H54 (cell line): Measurements from ENCODE around the gene ELAC2.
"Not testable (repeated sequence)": the region's sequence is repeated elsewhere in the genome, so short reads cannot be mapped to it uniquely, and the experiment has no call there.

Source experiments
- DNase-seq: peaks from one replicate; pipeline ENCODE4 v3.0.0; 2011; ENCODE audit warnings: low spot score, mixed read lengths; ENCODE audit not compliant: insufficient read length
- FAIRE-seq: peaks from 3 replicates; lab custom pipeline; 2011; peaks lifted over from hg19 to GRCh38; lab: Jason Lieb, UNC
- POLR2A ChIP-seq: IDR thresholded peaks from 2 replicates; pipeline ENCODE4 v1.6.1; 2011; ENCODE audit warnings: low read depth, mild to moderate bottlenecking, low read length

The ELAC2 gene

DNA sequence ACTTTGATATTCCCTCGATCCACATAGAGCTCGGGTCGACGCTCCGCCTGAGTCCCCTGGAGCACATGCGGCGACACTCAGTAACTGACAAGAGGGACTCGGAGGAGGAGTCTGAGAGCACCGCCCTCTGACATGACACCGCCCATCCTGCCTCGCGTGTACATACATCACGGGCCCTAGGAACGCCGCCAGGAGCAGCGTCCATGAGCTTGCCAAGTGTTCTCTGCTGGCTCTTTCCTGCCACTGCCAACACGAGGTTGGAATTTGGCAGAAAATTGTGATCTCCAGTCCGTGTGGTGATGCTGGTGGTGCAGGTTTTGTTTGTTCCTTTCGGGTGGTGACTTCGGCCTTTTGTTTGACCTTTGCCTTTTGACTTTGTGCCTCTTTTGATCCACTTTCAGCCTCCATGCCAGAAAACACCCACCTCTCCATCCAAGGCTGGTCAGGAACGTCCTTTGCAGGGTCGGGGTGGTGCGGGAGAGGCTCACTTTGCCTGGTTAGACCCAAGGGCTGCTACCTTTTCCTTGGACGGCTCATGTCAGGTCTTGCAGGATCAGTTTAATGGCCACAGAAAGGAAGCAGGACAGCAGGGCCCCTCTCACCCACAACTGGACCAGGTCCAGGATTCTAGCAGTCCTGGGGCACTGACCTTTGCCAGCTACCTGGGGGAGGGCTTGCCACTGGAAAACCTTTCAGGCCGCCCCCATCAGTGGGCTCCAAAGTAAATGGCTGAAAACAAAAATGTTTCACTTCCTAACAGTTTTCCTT is 27.6 kb downstream of the ELAC2 start:
- TF ChIP-seq POLR2A, result no peak
- DNase-seq (no peak), FAIRE-seq (no peak)

DNA sequence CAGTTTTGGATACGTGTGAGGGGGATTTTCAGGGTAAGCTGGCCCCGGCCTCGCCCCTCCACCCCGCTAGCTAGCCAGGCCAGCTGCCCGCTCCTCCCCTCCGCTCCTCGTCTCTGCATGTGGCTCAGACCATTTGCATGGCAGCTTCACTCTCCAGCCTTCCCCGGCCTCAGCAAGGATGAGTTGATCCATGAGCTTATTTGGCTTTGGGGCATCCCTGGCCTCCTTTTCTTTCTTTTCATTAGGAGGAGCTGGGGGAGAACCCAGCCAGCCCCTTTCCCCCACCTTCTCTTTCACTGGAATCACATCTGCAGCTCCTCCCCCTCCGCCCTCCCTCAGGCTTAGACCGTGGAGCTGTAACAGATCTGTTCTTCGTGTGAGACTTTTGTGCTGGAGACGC is 30.7 kb downstream of the ELAC2 start:
- DNase-seq, result no peak
- no peak for FAIRE-seq
- TF ChIP-seq POLR2A, result no peak

DNA sequence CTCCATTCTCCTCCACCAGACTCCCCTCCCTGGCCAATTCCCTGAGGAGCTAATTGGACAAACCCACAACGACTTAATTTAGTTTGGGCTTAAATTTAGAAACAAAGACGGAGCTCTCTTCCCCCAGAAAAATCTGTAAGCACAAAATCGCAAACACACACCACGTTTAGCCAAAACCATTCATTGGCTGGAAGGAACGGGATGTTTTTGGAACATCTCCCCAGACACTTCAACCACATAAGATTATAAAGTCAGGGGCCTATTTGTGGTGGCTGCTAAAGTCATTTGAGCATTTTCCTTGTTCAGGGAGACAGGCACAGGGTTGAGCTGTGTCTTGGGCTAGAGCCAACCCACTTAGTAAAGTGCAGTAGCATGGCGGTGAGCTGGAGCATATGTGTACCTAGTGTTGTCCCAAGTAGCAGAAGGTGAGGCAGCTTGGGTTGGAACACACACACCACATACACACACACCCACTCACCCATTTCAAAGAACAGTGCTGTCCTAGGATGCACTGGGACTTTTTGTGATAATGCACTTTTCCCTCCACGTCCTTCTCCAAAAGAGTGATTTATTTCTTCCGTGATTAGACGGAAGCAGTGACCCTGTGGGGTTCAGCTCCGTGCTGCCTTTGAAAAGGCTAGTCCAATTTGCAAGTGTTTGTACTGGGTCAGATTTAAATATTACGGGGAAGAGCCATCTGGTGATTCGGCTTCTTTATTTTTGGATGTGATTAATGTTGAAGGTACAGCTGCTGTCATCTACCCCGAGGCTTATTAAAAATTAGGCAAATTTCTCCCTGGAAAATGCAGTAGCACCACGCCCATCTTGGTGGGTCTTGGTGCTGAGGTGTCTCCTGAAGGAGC is 32.2 kb downstream of the ELAC2 start:
- TF ChIP-seq POLR2A, result no peak
- no peak for FAIRE-seq
- DNase-seq, result no peak

DNA sequence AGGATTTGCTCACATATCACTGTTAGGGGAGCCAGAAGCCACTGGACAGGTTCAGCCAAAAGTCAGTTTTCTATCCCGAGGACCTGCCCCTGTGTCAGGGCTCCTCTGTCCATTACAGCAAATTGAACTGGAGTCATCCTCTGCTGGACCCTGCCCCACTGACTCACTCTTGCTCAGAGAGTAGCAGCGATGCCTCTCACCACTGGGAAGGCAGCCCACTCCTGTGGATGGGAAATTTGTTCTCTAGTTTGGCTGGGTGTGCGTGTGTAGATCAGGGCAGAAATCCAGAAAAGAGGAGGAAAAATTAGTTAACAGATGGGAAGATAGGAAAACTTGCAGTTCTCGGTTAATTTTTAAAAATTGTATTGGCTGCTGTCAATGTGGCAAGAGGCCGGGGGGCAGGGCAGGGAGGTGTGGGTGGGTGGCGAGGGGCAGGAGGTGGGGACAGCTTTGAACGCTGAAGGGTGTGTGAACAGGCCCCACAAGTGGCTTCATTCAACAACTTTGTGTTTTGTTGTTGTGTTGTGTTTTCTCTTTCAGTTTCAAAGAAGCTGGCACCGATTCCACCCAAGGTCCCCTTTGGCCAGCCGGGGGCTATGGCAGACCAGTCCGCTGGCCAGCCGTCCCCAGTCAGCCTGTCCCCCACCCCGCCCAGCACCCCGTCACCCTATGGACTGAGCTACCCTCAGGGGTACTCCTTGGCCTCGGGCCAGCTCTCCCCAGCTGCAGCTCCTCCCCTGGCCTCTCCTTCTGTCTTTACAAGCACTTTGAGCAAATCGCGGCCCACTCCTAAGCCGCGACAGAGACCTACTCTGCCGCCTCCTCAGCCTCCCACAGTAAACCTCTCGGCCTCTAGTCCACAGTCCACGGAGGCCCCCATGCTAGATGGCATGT is 33.6 kb downstream of the ELAC2 start:
- no peak for TF ChIP-seq POLR2A
- peak; percentile 22 for DNase-seq
- FAIRE-seq, result no peak

DNA sequence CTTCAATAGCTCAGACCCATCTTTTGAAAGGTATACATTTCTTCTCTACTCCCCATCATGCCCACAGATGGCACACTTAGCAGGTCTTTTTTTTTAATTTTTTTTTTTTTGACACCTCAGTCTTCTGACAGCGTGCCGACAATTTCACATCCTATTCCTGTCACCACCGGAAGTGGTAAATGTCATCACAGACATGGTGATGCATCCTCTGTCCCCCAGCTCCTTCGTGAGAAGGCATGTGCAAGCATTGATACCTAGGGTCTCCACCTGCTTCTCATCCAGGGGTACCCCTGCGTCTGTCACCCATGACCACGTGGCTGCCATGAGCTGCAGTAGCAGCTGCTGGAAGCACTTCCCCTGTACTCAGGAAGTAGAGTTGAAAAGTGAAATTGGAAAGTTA is 35.6 kb downstream of the ELAC2 start:
- FAIRE-seq, result no peak
- no peak for TF ChIP-seq POLR2A

DNA sequence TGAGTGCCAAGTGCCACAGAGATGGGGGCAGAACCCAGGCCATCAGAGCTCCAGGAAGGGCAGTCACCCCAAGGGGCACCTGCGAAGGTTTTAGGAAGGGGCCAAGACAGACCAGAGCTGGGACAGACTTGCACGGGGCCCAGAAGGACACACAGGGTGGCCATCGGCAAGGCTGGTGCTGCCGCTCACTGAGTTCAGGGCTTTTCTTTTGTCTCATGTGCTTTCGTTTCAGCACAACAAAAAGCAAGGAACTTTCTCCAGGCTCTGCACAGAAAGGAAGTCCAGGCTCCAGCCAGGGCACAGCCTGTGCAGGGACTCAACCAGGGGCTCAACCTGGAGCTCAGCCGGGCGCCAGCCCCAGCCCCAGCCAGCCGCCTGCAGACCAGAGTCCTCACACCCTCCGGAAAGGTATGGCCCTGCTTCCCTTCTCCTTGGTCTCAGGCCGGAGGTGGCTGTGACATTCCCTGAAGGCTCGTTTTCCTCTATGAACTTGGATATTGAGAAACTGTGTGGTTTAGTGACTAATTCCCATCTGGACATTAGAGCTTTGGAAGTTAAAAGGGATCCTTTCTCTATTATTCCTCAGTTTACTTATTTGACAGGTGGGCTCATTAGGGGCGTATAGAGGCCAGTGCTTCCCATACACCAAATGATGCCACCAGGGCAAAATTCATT is 37.9 kb downstream of the ELAC2 start:
- FAIRE-seq, result no peak
- no peak for TF ChIP-seq POLR2A
- DNase-seq, result no peak

More for the DNA sequence above, 35.6 kb downstream of the ELAC2 start:
- DNase-seq, result no peak

DNA sequence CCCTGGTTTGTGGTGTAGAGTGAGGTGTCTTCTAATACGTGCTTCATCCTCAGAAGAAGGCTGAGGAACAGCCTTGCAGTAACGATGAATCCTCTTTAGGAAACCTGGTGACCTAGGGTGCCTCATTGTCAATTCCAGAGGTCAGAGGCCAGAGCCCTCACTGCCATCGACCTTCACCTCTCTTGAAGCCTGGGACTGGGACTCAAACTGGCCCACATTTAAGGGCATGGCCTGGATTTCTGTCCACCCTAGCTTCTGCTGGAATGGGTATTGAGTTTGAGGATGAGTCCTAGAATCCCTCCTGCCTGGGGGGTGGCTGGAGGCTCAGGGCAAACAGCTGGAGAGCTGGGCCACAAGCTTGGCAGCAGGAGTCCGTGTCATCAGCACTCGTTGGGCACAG is 38.6 kb downstream of the ELAC2 start:
- FAIRE-seq, result no peak
- no peak for DNase-seq
- no peak for TF ChIP-seq POLR2A

DNA sequence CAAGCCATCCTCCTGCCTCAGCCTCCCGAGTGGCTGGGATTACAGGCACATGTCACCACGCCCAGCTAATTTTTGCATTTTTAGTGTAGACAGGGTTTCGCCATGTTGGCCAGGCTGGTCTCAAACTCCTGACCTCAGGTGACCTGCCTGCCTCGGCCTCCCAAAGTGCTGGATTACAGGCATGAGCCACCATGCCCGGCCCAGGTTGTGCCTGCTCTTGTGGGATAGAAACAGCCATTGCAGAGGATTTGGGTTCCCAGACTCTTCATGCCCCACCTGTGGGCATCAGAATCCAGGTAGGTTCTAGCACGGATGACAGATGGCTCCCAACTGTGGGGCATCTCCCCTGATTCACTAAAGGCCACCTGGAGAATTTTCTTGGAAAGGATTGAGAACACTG is 39.0 kb downstream of the ELAC2 start:
- DNase-seq, FAIRE-seq: not testable (repeated sequence)

DNA sequence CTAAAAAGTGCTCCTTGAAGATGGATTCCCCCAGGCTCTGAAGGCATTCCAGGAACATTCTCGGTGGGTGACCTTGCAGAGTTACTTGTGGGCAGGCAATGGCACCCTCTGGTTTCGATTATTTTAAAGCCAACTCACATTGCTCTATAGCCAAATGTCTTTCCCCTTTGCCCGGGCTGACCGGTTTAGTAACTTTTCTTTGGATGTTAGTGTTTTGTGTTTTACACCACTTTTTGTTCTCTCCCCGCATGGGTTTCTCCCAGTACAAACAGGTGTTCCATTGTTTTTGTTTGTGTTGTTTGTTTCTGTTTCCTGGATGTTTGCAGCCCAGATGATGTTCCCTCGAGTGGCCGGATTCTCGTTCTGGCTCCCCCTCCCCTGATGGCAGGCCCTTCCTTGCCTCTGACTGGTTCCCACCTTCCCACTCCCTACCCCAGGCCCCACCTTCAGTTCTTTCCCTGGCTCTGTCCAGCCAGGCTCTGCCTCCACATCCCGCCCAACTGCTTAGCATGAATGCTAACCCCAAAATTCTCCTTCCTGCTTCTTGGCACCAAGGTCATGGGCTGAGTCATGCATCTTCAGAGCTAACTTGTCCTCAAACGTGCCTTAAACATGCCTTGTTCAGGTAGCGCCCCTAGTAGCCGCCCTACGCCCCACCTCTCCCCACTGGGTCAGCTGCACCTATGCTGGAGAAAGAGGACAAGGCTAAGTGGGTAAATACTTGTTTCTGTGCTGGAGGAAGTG is 40.6 kb downstream of the ELAC2 start:
- DNase-seq, result no peak
- no peak for FAIRE-seq
- TF ChIP-seq POLR2A, result no peak

DNA sequence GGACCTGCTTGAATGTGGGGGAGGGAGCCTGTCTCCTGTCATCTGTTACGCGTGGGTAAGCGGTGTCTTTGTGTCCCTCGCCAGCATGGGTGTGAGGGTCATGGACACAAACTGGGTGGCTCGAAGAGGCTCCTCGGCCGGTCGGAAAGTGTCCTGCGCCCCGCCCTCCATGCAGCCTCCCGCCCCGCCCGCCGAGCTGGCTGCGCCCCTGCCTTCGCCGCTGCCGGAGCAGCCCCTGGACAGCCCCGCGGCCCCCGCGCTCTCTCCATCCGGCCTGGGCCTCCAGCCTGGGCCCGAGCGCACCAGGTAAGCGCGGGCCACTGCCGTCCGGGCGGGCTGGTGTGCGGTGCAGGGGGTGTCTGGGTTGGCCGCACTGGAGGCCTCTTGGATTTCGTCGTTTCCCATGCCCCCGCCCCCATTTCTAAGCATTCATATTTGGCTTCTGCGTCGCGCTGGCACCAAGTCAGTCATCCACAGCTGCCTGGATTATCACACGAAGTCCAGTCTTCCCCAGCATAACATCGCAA is 43.8 kb downstream of the ELAC2 start:
- DNase-seq (no peak), FAIRE-seq (no peak)
- TF ChIP-seq POLR2A, result no peak

DNA sequence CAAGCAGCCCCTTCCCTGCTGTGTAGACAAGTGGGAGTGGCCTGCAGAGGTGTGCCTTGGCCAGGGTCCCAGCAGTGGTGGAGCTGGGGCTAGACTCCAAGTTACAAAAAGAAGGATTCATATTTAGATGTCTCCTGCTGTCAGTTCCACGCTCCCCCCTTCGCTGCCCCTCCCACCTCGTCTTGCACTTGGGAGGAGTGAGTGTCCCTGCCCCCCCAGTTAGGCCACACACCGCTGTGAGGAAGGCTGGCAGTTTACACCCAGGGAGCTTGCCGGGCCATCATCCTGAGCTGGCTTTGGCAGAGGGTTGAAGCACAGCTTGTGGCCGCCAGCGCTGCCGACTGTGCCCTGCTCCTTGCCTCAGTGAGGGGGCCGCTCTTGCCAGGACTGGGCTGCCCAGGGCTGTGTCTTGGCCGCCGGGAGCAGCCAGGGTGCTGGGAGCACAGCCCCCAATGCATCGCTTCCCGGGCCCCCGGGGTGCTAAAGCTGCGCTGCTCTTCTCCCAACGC is 44.3 kb downstream of the ELAC2 start:
- DNase-seq (no peak), FAIRE-seq (no peak)

DNA sequence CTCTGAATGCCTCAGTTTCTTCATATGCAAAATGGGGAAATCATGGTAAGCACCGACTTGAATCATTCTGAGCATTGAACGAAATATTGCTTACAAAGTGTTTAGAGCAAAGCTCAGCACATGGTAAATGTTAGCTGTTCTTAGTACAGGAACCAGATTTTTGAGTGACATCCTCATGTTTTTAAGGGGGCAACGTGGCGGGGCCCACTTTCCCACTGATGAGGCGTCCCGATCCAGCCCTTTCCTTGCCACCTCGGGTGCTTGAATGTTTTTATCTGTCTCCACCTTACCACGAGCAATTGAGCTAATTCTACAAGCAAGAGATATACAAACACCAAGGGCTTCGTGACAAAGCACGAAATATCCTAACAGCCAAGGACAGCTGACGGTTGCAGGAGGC is 49.9 kb downstream of the ELAC2 start:
- FAIRE-seq (no peak), DNase-seq (no peak)
- no peak for TF ChIP-seq POLR2A

More for the DNA sequence above, 44.3 kb downstream of the ELAC2 start:
- no peak for TF ChIP-seq POLR2A
